Keratinocyte (primary cell): ENCODE data around the gene KATNB1. TPM values are rescaled to one million over a fixed set of nuclear protein-coding genes. Genes with fewer than 3 reads are reported as not detected.

ENCODE experiments used
- DNase-seq: peaks from one replicate; pipeline ENCODE4 v3.0.0-alpha.2; 2011; ENCODE audit warnings: low read depth, missing footprints, low spot score
- FAIRE-seq: peaks from 2 replicates; lab custom pipeline; 2011; peaks lifted over from hg19 to GRCh38; lab: Jason Lieb, UNC
- H2AFZ ChIP-seq: 2 replicates; pipeline ENCODE4 v1.6.0; 2012; ENCODE audit warnings: low read length, control low read depth, inconsistent platforms; ENCODE audit not compliant: control insufficient read depth
- H3K27ac ChIP-seq: 2 replicates; pipeline ENCODE4 v1.5.1; 2011; ENCODE audit warnings: low read length; ENCODE audit not compliant: control insufficient read depth, insufficient read depth
- H3K27me3 ChIP-seq: 3 replicates; pipeline ENCODE4 v1.6.0; 2011; ENCODE audit warnings: low read length; ENCODE audit not compliant: control insufficient read depth, insufficient read depth; ENCODE audit errors: extremely low read depth
- H3K36me3 ChIP-seq, 2 experiments: 2 replicates in 1 of 2; 3 replicates in 1 of 2; pipeline ENCODE4 v1.5.1; 2011; ENCODE audit warnings: low read length in 2 of 2, mild to moderate bottlenecking in 1 of 2; ENCODE audit not compliant: control insufficient read depth in 2 of 2, insufficient read depth in 2 of 2; ENCODE audit errors: extremely low read depth in 1 of 2
- H3K4me1 ChIP-seq: 3 replicates; pipeline ENCODE4 v1.5.1; 2011; ENCODE audit warnings: low read length; ENCODE audit not compliant: control insufficient read depth, insufficient read depth; ENCODE audit errors: extremely low read depth
- H3K4me2 ChIP-seq: 3 replicates; pipeline ENCODE4 v1.6.0; 2011; ENCODE audit warnings: low read depth, low read length; ENCODE audit not compliant: control insufficient read depth, insufficient read depth; ENCODE audit errors: extremely low read depth
- H3K4me3 ChIP-seq, 3 experiments: fragments of 200-600 bp in 1 of 3; sonication (generic) in 1 of 3; 2 replicates in 2 of 3; 3 replicates in 1 of 3; pipeline ENCODE4 v1.5.1; 2011 to 2016; ENCODE audit warnings: low read length in 3 of 3, mild to moderate bottlenecking in 3 of 3, control low read depth in 2 of 3, inconsistent platforms in 1 of 3, low read depth in 1 of 3, mixed read lengths in 1 of 3, mixed run types in 1 of 3, moderate library complexity in 1 of 3; ENCODE audit not compliant: control insufficient read depth in 2 of 3, insufficient read depth in 2 of 3; ENCODE audit errors: extremely low read depth in 1 of 3
- H3K79me2 ChIP-seq: 2 replicates; pipeline ENCODE4 v1.6.0; 2012; ENCODE audit warnings: low read length; ENCODE audit not compliant: control insufficient read depth, insufficient read depth
- H3K9ac ChIP-seq: 3 replicates; pipeline ENCODE4 v1.6.0; 2011; ENCODE audit warnings: low read length; ENCODE audit not compliant: control insufficient read depth, insufficient read depth; ENCODE audit errors: extremely low read depth
- H3K9me1 ChIP-seq: 3 replicates; pipeline ENCODE4 v1.6.0; 2011; ENCODE audit warnings: low read length; ENCODE audit not compliant: control insufficient read depth, insufficient read depth; ENCODE audit errors: extremely low read depth
- H3K9me3 ChIP-seq: 2 replicates; pipeline ENCODE4 v1.5.1; 2012; ENCODE audit warnings: low read depth, low read length; ENCODE audit not compliant: control insufficient read depth
- H4K20me1 ChIP-seq: 3 replicates; pipeline ENCODE4 v1.6.0; 2011; ENCODE audit warnings: low read length; ENCODE audit not compliant: control insufficient read depth, insufficient read depth; ENCODE audit errors: extremely low read depth
- CTCF ChIP-seq, 3 experiments: IDR thresholded peaks in 1 of 3; conservative IDR thresholded peaks in 1 of 3; optimal IDR thresholded peaks in 1 of 3; 2 replicates in 2 of 3; 3 replicates in 1 of 3; pipeline versions ENCODE3 to v1.5.1; 2011; ENCODE audit warnings: low read length in 3 of 3, mild to moderate bottlenecking in 3 of 3, moderate library complexity in 2 of 3, control low read depth in 1 of 3, inconsistent platforms in 1 of 3; ENCODE audit not compliant: insufficient read depth in 2 of 3; ENCODE audit errors: extremely low read depth in 1 of 3
- EZH2 ChIP-seq: IDR thresholded peaks from one replicate; pipeline ENCODE4 v1.6.1; 2012; ENCODE audit warnings: inconsistent platforms, mild to moderate bottlenecking, low read length, moderate library complexity
- dilution Hi-C: fragments of 300-500 bp; cut with MboI; formaldehyde crosslinking; loops from one replicate; pipeline ENCODE4 v1.7.0; 2020; ENCODE audit warnings: low sequenced_read_pairs; ENCODE audit not compliant: extremely low pct_ligation_motif_present
- polyA plus RNA-seq, 5 experiments: library from polyadenylated mRNA; depleted of rRNA in 3 of 5; stranded (reverse) in 3 of 5; stranded (forward) in 1 of 5; unstranded in 1 of 5; fragments of >200 nt; gene quantifications; 1 replicate in 1 of 5; 2 replicates in 3 of 5; 3 replicates in 1 of 5; pipeline versions ENCODE4 v1.2.1 to v1.2.3, GENCODE V29; 2011 to 2012; ENCODE audit warnings: missing spikeins in 2 of 5, low read depth in 1 of 5, low replicate concordance in 1 of 5

Gene KATNB1
- polyA plus RNA-seq, 1 donor (not counting 4 experiments of a cell fraction or from before 2014, with no cell fraction given), result 18.9 TPM

DNA sequence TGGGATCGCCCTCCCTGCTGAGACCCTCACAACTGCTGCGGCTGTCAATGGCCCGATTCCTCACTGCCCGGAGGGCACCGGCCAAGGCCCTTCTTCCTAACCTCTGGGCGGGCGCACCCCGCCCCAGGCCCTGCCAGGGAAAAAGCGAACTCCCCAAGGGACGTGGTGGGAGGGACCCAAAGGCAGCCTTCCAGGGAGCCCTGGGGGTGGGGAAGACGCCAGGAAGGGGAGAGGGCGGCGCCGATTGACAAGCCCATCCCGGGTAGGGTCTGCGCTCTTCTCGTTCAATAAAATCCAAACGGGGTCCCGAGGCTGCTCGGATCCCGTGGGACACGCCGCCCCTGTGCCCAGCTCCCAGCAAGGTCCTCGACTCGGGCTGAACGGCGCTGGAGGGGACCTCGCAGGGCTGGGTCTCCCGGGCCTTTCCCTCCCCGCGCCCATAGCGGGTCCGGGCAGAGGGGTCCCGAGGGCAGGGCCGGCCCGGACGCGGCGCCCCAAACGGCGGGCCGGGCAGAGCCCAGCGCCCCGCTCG, 66.3 kb downstream of the KATNB1 start:
- H4K20me1 ChIP-seq, result no peaks in the 10 kb centered on the region
- H3K9ac ChIP-seq, result peak overlapping the region; percentile 83
- FAIRE-seq, result no peak
- no peaks in the 10 kb centered on the region for H3K9me3 ChIP-seq
- H3K4me1 ChIP-seq, result peaks cover 58% of the 10 kb centered on the region
- H3K27me3 ChIP-seq, result no peaks in the 10 kb centered on the region
- dilution Hi-C loops, result no loop called here
- TF ChIP-seq CTCF (optimal IDR thresholded peaks at IDR 0.05 in 1 of 3, IDR thresholded peaks at IDR 0.05 in 1 of 3, conservative IDR thresholded peaks at IDR 0.05 in 1 of 3; ENCODE audit: extremely low read depth in 1 of 3, insufficient read depth in 2 of 3, low read length in 3 of 3) (no peak), EZH2 (no peak)
- no peak for DNase-seq
- H3K36me3 ChIP-seq, result peaks cover 2 to 6% of the 10 kb centered on the region in 2 experiments
- peak overlapping the region; percentile 96 for H3K4me2 ChIP-seq
- H3K9me1 ChIP-seq, result no peaks in the 10 kb centered on the region
- peak overlapping the region; percentile 77 for H3K27ac ChIP-seq
- peaks cover 29% of the 10 kb centered on the region for H3K79me2 ChIP-seq
- peak overlapping the region; percentile 5 for H2AFZ ChIP-seq
- peak overlapping the region; percentile 72 to 90 (median 89) for H3K4me3 ChIP-seq

- Histone ChIP-seq H3K27me3 (no peaks in the 10 kb centered on the region), H3K27ac (peak within 1 kb of the TSS; percentile 77), H3K79me2 (peaks cover 27% of the 10 kb centered on the region), H4K20me1 (no peaks in the 10 kb centered on the region), H3K4me2 (peak within 1 kb of the TSS; percentile 96), H3K9me3 (no peaks in the 10 kb centered on the region), H3K9ac (peak within 1 kb of the TSS; percentile 83), H2AFZ (peak within 1 kb of the TSS; percentile 63), H3K36me3 (no peaks in the 10 kb centered on the region), H3K4me1 (peaks cover 58% of the 10 kb centered on the region), H3K9me1 (no peaks in the 10 kb centered on the region), H3K4me3 (peak within 1 kb of the TSS; percentile 72 to 90 (median 89))
- DNase-seq (no peak), FAIRE-seq (peak; percentile 39)
- TF ChIP-seq CTCF (optimal IDR thresholded peaks at IDR 0.05 in 1 of 3, IDR thresholded peaks at IDR 0.05 in 1 of 3, conservative IDR thresholded peaks at IDR 0.05 in 1 of 3; ENCODE audit: extremely low read depth in 1 of 3, insufficient read depth in 2 of 3, low read length in 3 of 3) (peak in 1 of 3 experiments; percentile 43), EZH2 (no peak)
- dilution Hi-C loops, result no loop called here
These were observed 67.0 kb downstream of the KATNB1 start, which contains the start of gene KIFC3 for GRCh38 chr16:57802341-57803133. KIFC3 (minus strand) TSS chr16:57802491; CDS start chr16:57798243, 4,248 bp downstream.
